Measurements from ENCODE around the gene GP5.

GRCh38 chr3:194390835-194391234, 8.2 kb downstream of the GP5 start:
- no peak for TF ChIP-seq CTCF (IDR thresholded peaks at IDR 0.05)
- no peak for TF ChIP-seq POLR2A (IDR thresholded peaks at IDR 0.05)
